Neural progenitor cell (in vitro differentiated cells): ENCODE measurements around the gene CCDC141.

Source experiments
- EZH2 ChIP-seq: fragments of 200-600 bp; sonication (generic); IDR thresholded peaks from 2 replicates; pipeline ENCODE4 v1.6.1; 2017; ENCODE audit warnings: antibody characterized with exemption, mild to moderate bottlenecking, moderate library complexity
- EZH2phosphoT487 ChIP-seq: fragments of 200-600 bp; sonication (generic); IDR thresholded peaks from 2 replicates; pipeline ENCODE4 v1.6.1; 2017; ENCODE audit warnings: antibody characterized with exemption
- TF ChIP-seq, protein P1 (sequence below): fragments of 200-600 bp; sonication (generic); IDR thresholded peaks from 2 replicates; pipeline ENCODE4 v1.5.1; 2017; ENCODE audit warnings: antibody characterized with exemption, mild to moderate bottlenecking

- TF ChIP-seq EZH2 (no peak), EZH2phosphoT487 (no peak)
- TF ChIP-seq, protein P1, sequence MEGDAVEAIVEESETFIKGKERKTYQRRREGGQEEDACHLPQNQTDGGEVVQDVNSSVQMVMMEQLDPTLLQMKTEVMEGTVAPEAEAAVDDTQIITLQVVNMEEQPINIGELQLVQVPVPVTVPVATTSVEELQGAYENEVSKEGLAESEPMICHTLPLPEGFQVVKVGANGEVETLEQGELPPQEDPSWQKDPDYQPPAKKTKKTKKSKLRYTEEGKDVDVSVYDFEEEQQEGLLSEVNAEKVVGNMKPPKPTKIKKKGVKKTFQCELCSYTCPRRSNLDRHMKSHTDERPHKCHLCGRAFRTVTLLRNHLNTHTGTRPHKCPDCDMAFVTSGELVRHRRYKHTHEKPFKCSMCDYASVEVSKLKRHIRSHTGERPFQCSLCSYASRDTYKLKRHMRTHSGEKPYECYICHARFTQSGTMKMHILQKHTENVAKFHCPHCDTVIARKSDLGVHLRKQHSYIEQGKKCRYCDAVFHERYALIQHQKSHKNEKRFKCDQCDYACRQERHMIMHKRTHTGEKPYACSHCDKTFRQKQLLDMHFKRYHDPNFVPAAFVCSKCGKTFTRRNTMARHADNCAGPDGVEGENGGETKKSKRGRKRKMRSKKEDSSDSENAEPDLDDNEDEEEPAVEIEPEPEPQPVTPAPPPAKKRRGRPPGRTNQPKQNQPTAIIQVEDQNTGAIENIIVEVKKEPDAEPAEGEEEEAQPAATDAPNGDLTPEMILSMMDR: no peak
These were observed 69.1 kb downstream of the CCDC141 start for GRCh38 chr2:178980815-178981214.
